Stimulated activated naive CD8-positive, alpha-beta T cell treated with anti-CD3 and anti-CD28 coated beads, Interleukin-15, Interleukin-2, amounts not matched to agents 100 U/mL and 50 U/mL, for 24 hours (primary cell): ENCODE data around the gene OTOP3.

ENCODE experiments used
- ATAC-seq: fragments of 150-1000 bp; cut with Tn5 transposase; one replicate; pipeline ENCODE4 v1.10.0; 2021
- DNase-seq: peaks from one replicate; pipeline ENCODE4 v3.0.0; 2021

Gene OTOP3

GRCh38 chr17:74986206-74986576 lies 50.5 kb downstream of the OTOP3 start:
- ATAC-seq (no peak), DNase-seq (no peak)

GRCh38 chr17:74987418-74987908 lies 51.8 kb downstream of the OTOP3 start, which contains the start of gene CDR2L:
CDR2L (plus strand) TSS chr17:74987632; CDS start chr17:74988044, 412 bp downstream.
- DNase-seq (peak; percentile 94), ATAC-seq (peak; percentile 95)

- ATAC-seq (peak; percentile 34), DNase-seq (peak; percentile 38)
These were observed 52.4 kb downstream of the OTOP3 start for GRCh38 chr17:74987909-74988711.

GRCh38 chr17:74990581-74991105 lies 54.9 kb downstream of the OTOP3 start:
- ATAC-seq (no peak), DNase-seq (no peak)

- ATAC-seq: no peak
- no peak for DNase-seq
These were observed 56.5 kb downstream of the OTOP3 start for GRCh38 chr17:74992223-74992622.

- ATAC-seq (no peak), DNase-seq (no peak)
These were observed 58.7 kb downstream of the OTOP3 start for GRCh38 chr17:74994440-74994839.

- DNase-seq: no peak
- no peak for ATAC-seq
These were observed 60.1 kb downstream of the OTOP3 start for GRCh38 chr17:74995847-74996246.

- DNase-seq: no peak
- ATAC-seq: no peak
These were observed 63.1 kb downstream of the OTOP3 start for GRCh38 chr17:74998783-74999182.

GRCh38 chr17:74999523-74999922 lies 63.8 kb downstream of the OTOP3 start:
- DNase-seq (no peak), ATAC-seq (no peak)
